Right atrium auricular region (tissue), 2 donors: ENCODE results near the gene CALM3. TPM values are rescaled to one million over a fixed set of nuclear protein-coding genes. Genes with fewer than 3 reads are reported as not detected.

Experiments used
- DNase-seq: peaks from one replicate; pipeline ENCODE4 v3.0.0-alpha.2; 2019; ENCODE audit warnings: low spot score
- H3K27ac ChIP-seq, 2 donors: fragments of 200-600 bp; sonication (generic); 1 replicate in 1 of 2; 2 replicates in 1 of 2; pipeline ENCODE4 v1.5.1; 2016 to 2019
- H3K27me3 ChIP-seq, 2 donors: fragments of 200-600 bp; sonication (generic); one replicate each; pipeline versions ENCODE4 v1.5.1 to v1.6.0; 2017 to 2019
- H3K36me3 ChIP-seq: fragments of 200-600 bp; sonication (generic); one replicate; pipeline ENCODE4 v1.5.1; 2016
- H3K4me1 ChIP-seq, 2 donors: fragments of 200-600 bp; sonication (generic); one replicate each; pipeline versions ENCODE4 v1.5.1 to v1.6.0; 2017 to 2019
- H3K4me3 ChIP-seq, 2 donors: fragments of 200-600 bp; sonication (generic); 1 replicate in 1 of 2; 2 replicates in 1 of 2; pipeline ENCODE4 v1.5.1; 2017 to 2019; ENCODE audit warnings: mild to moderate bottlenecking in 1 of 2, moderate library complexity in 1 of 2
- H3K9me3 ChIP-seq, 2 donors: fragments of 200-600 bp; sonication (generic); one replicate each; pipeline ENCODE4 v1.5.1; 2019
- total RNA-seq, 2 donors: library from RNA; depleted of rRNA; stranded (reverse); fragments of >200 nt; gene quantifications; one replicate each; pipeline ENCODE4 v1.1.0, GENCODE V29; 2016
- TF ChIP-seq, protein P1 (sequence below), 2 donors: fragments of 200-600 bp; sonication (generic); IDR thresholded peaks; one replicate each; pipeline ENCODE4 v1.5.1; 2019; ENCODE audit warnings: antibody characterized with exemption in 2 of 2

Gene CALM3
- total RNA-seq, 2 donors from 2014 or later: 210 to 296 TPM

- Histone ChIP-seq H3K27me3 (no peaks in the 10 kb centered on the region), H3K4me3 (no peak overlapping the region), H3K27ac (no peak overlapping the region), H3K9me3 (no peaks in the 10 kb centered on the region), H3K36me3 (no peaks in the 10 kb centered on the region), H3K4me1 (no peaks in the 10 kb centered on the region)
- TF ChIP-seq, protein P1, sequence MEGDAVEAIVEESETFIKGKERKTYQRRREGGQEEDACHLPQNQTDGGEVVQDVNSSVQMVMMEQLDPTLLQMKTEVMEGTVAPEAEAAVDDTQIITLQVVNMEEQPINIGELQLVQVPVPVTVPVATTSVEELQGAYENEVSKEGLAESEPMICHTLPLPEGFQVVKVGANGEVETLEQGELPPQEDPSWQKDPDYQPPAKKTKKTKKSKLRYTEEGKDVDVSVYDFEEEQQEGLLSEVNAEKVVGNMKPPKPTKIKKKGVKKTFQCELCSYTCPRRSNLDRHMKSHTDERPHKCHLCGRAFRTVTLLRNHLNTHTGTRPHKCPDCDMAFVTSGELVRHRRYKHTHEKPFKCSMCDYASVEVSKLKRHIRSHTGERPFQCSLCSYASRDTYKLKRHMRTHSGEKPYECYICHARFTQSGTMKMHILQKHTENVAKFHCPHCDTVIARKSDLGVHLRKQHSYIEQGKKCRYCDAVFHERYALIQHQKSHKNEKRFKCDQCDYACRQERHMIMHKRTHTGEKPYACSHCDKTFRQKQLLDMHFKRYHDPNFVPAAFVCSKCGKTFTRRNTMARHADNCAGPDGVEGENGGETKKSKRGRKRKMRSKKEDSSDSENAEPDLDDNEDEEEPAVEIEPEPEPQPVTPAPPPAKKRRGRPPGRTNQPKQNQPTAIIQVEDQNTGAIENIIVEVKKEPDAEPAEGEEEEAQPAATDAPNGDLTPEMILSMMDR (IDR thresholded peaks at IDR 0.05): no peak
- DNase-seq: no peak
Measured at GRCh38 chr19:46591870-46592269, 9.3 kb upstream of the CALM3 start.

DNA sequence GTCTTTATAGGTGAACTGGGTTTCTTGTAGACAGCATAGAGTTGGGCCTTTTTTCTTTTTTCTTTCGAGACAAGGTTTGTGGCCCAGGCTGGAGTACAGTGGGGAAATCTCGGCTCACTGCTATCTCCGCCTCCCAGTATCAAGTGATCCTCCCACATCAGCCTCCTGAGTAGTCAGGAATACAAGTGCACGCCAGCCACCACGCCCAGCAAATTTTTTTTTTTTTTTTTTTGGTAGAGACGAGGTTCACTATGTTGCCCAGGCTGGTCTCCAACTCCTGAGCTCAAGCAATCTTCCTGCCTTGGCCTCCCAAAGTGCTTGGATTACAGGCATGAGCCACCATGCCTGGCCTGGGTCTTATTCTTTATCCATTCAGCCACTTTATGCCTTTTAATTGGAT lies 5.1 kb upstream of the CALM3 start:
- DNase-seq: no peak
- no peak overlapping the region for H3K27ac ChIP-seq
- TF ChIP-seq, protein P1 (IDR thresholded peaks at IDR 0.05): no peak
- H3K27me3 ChIP-seq: no peaks in the 10 kb centered on the region
- H3K4me1 ChIP-seq: no peaks in the 10 kb centered on the region
- peaks cover 0 to 3% of the 10 kb centered on the region in 2 donors for H3K9me3 ChIP-seq
- H3K36me3 ChIP-seq: no peaks in the 10 kb centered on the region
- no peak overlapping the region for H3K4me3 ChIP-seq

DNA sequence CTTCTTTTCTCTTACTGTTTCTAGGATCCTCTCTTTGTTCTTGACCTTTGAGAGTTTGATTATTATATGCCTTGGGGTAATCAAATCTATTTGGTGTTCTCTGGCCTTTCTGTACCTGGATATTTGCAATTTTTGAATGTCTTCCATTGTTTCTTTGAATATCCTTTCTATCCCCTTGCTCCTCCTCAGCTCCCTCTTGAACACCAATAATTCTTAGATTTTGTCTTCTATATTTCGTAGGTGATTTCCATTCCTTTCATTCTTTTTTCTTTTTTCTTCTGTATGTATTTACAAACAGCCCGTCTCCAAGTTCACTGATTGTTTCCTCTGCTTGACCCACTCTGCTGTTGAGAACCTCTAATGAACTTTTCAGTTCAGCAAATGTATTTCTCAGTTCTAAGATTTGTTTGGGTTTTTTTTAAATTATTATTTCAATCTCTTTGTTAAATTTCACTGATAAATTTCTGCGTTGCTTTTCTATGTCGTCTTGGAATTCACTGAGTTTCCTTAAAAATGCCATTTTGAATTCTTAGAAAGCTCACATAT lies 2.7 kb upstream of the CALM3 start:
- no peak for DNase-seq
- no peak overlapping the region for H3K27ac ChIP-seq
- H3K36me3 ChIP-seq: no peaks in the 10 kb centered on the region
- TF ChIP-seq, protein P1 (IDR thresholded peaks at IDR 0.05): no peak
- no peak overlapping the region for H3K4me3 ChIP-seq
- peaks cover 0 to 16% of the 10 kb centered on the region in 2 donors for H3K4me1 ChIP-seq
- peaks cover 0 to 3% of the 10 kb centered on the region in 2 donors for H3K9me3 ChIP-seq
- no peaks in the 10 kb centered on the region for H3K27me3 ChIP-seq

DNA sequence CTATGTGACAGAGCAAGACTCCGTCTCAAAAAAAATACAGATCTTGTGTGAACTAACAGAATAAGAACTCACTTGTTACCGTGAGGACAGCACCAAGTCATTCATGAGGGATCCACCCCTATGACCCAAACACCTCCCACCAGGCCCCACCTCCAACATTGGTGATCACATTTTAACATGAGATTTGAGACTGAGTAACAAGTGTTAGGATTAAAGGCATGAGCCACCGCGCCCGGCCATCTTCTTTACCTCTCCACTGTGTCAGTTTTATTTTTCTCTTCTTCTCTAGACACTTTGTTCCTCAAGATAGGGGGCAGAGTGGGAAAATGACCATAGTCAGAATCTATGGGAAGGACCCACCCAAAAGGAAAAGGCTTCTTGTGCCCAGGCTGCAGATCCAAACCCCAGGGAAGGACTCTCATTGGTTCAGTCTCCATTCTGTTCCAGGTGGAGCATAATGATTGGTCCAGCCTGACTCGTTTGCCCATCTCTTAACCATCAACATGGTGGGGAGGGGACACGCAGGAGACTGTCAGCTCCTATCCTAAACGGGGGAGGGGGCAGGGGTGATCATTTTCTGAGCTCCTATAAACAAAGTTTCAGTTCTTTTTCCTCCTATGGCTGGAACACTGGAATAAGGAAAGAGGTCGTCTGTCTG lies 1.3 kb upstream of the CALM3 start:
- Histone ChIP-seq H3K9me3 (peaks cover 0 to 3% of the 10 kb centered on the region in 2 donors), H3K4me1 (peaks cover 0 to 30% of the 10 kb centered on the region in 2 donors), H3K4me3 (peak overlapping the region; percentile 96 to 98), H3K27me3 (no peaks in the 10 kb centered on the region), H3K27ac (peak overlapping the region; percentile 96 to 98), H3K36me3 (no peaks in the 10 kb centered on the region)
- DNase-seq: peak; percentile 43
- TF ChIP-seq, protein P1 (IDR thresholded peaks at IDR 0.05): no peak

DNA sequence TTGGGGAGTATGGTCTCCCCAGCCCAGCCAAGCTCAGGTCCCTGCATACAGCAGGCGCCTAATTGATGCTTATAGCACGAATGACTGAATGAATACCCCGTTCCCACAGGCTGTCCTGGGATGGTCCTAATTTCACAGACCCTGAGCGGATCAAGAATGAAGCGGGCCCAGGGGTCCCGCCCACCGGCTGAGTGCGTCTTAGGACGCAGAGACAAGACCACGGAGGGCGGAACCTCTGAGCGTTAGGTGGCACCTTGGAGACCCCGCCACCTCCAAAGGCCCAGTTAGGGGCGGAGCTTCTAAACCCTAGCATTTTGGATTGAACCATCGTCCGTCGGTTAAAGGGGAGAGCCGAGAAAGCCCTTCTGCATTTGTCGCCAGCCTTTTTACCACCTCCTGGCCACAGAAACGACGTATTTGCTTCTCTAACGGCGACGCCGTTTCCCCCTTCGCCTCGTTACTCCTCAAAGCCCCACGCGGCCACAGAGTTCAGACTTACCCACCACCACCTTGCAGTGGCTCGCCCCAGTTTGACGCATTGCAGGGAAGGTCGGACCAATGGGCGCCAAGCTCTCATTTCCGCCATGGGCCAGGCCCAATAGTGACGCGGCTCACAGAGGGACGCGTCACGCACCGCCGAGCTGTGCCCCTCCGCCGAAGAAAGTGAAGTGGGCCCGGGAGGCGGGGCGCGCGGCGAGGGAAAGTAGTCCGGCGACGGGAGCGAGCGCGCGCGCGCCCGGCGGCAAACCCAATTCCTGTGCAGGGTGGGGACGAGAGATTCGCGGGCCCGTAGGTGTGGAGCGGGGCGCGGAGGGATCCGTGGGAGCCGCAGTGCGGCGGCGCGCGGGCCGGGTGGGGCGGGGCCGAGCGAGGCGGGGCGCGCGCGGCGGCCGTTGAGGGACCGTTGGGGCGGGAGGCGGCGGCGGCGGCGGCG lies 479 bp upstream of the CALM3 start:
- TF ChIP-seq, protein P1 (IDR thresholded peaks at IDR 0.05): no peak
- H3K27me3 ChIP-seq: no peaks in the 10 kb centered on the region
- H3K27ac ChIP-seq: peak overlapping the region; percentile 96 to 98
- peaks cover 3% of the 10 kb centered on the region for H3K36me3 ChIP-seq
- peak; percentile 98 for DNase-seq
- H3K4me3 ChIP-seq: peak overlapping the region; percentile 96 to 98
- H3K4me1 ChIP-seq: peaks cover 0 to 38% of the 10 kb centered on the region in 2 donors
- peaks cover 0 to 3% of the 10 kb centered on the region in 2 donors for H3K9me3 ChIP-seq
